ENCODE data around the gene KRTAP19-1. TPM values are rescaled to one million over a fixed set of nuclear protein-coding genes. Genes with fewer than 3 reads are reported as not detected.

Gene KRTAP19-1
- total RNA-seq (2013), result not detected
- polyA plus RNA-seq, result not detected
- not detected in 2 replicates for polyA minus RNA-seq
- 0 to 0.30 (median 0) reads per million in 11 experiments for total RNA-seq

GRCh38 chr21:30480145-30480544, at the start of gene KRTAP19-1:
KRTAP19-1 (minus strand) TSS chr21:30480367; CDS start chr21:30480317, 50 bp downstream.
- no peaks in the 10 kb centered on the region for H3K79me2 ChIP-seq (ENCODE audit: insufficient read depth, low read length)
- no peak within 1 kb of the TSS for H2AFZ ChIP-seq (ENCODE audit: insufficient read depth, low read depth, low read length, poor library complexity, severe bottlenecking)
- Mint-ChIP-seq H3K4me3 (no peak within 1 kb of the TSS), H3K9me3 (peaks cover 0 to 3% (median 0%) of the 10 kb centered on the region in 7 donors), H3K27ac (no peak within 1 kb of the TSS), H3K36me3 (no peaks in the 10 kb centered on the region), H3K4me1 (no peaks in the 10 kb centered on the region), H3K27me3 (ENCODE audit: low read depth in 3 of 3) (no peaks in the 10 kb centered on the region)
- intact Hi-C loops (cut with micrococcal nuclease), result no loop called here
- DNase-seq, result no peak
- no peak for TF ChIP-seq CTCF (IDR thresholded peaks at IDR 0.05)
- H3K4me2 ChIP-seq (replicated peaks; ENCODE audit: extremely low read depth, low read length, poor library complexity, severe bottlenecking), result no peak within 1 kb of the TSS
- H3K9me3 ChIP-seq (replicated peaks in 1 of 2; ENCODE audit: control insufficient read depth in 1 of 2, insufficient read depth in 1 of 2, low read length in 2 of 2), result peaks cover under 1 to 5% of the 10 kb centered on the region in 2 donors
- no peaks in the 10 kb centered on the region for H3K4me1 ChIP-seq (ENCODE audit: control insufficient read depth in 1 of 2, insufficient read depth in 2 of 2, low read length in 2 of 2)
- H3K36me3 ChIP-seq (replicated peaks in 1 of 2; ENCODE audit: control insufficient read depth in 1 of 2, insufficient read depth in 2 of 2, low read length in 2 of 2), result no peaks in the 10 kb centered on the region
- H3K9ac ChIP-seq (ENCODE audit: insufficient read depth, low read length, poor library complexity, severe bottlenecking), result no peak within 1 kb of the TSS
- H3K27ac ChIP-seq (ENCODE audit: low read depth in 1 of 2, low read length in 2 of 2), result no peak within 1 kb of the TSS
- H3K27me3 ChIP-seq (ENCODE audit: control insufficient read depth in 2 of 2, insufficient read depth in 2 of 2, low read length in 2 of 2), result no peaks in the 10 kb centered on the region
- 94% methylated on average over 3 of the region's 7 CpGs for WGBS (ENCODE audit: insufficient coverage)
- H4K20me1 ChIP-seq (ENCODE audit: insufficient read depth, low read length), result no peaks in the 10 kb centered on the region
- H3K4me3 ChIP-seq (replicated peaks in 1 of 3; ENCODE audit: low read depth in 2 of 3, low read length in 3 of 3), result no peak within 1 kb of the TSS

GRCh38 chr21:30518876-30519275, 38.7 kb upstream of the KRTAP19-1 start:
- H3K27ac ChIP-seq (ENCODE audit: low read depth in 1 of 2, low read length in 2 of 2), result no peak overlapping the region
- WGBS (ENCODE audit: insufficient coverage), result no CpG with 5 or more reads among the region's 1 CpG
- peaks cover 0 to 9% (median 4%) of the 10 kb centered on the region in 7 donors for H3K9me3 Mint-ChIP-seq

More at GRCh38 chr21:30518876-30519275, 38.7 kb upstream of the KRTAP19-1 start:
- no peak overlapping the region for H2AFZ ChIP-seq (ENCODE audit: insufficient read depth, low read depth, low read length, poor library complexity, severe bottlenecking)
- intact Hi-C loops (cut with micrococcal nuclease), result no loop called here
- peaks cover 3% of the 10 kb centered on the region in 2 donors for H3K9me3 ChIP-seq (replicated peaks in 1 of 2; ENCODE audit: control insufficient read depth in 1 of 2, insufficient read depth in 1 of 2, low read length in 2 of 2)
- Mint-ChIP-seq H3K27me3 (ENCODE audit: low read depth in 3 of 3) (peaks cover 0 to 3% (median 0%) of the 10 kb centered on the region in 3 donors), H3K27ac (no peak overlapping the region), H3K4me3 (no peak overlapping the region), H3K4me1 (no peaks in the 10 kb centered on the region), H3K36me3 (no peaks in the 10 kb centered on the region)
- no peak overlapping the region for H3K4me2 ChIP-seq (replicated peaks; ENCODE audit: extremely low read depth, low read length, poor library complexity, severe bottlenecking)
- no peak overlapping the region for H3K9ac ChIP-seq (ENCODE audit: insufficient read depth, low read length, poor library complexity, severe bottlenecking)
- no peaks in the 10 kb centered on the region for H3K36me3 ChIP-seq (replicated peaks in 1 of 2; ENCODE audit: control insufficient read depth in 1 of 2, insufficient read depth in 2 of 2, low read length in 2 of 2)
- no peak overlapping the region for H3K4me3 ChIP-seq (replicated peaks in 1 of 3; ENCODE audit: low read depth in 2 of 3, low read length in 3 of 3)
- H4K20me1 ChIP-seq (ENCODE audit: insufficient read depth, low read length), result no peaks in the 10 kb centered on the region
- no peaks in the 10 kb centered on the region for H3K79me2 ChIP-seq (ENCODE audit: insufficient read depth, low read length)
- DNase-seq, result no peak
- TF ChIP-seq CTCF (IDR thresholded peaks at IDR 0.05), result no peak
- no peaks in the 10 kb centered on the region for H3K27me3 ChIP-seq (ENCODE audit: control insufficient read depth in 2 of 2, insufficient read depth in 2 of 2, low read length in 2 of 2)
- no peaks in the 10 kb centered on the region for H3K4me1 ChIP-seq (ENCODE audit: control insufficient read depth in 1 of 2, insufficient read depth in 2 of 2, low read length in 2 of 2)
